ENCODE measurements around the gene TINCR.

The TINCR gene

GRCh38 chr19:5572556-5573286, 5.0 kb upstream of the TINCR start:
- Histone ChIP-seq H3K9ac (ENCODE audit: low read length) (no peak overlapping the region), H3K27me3 (replicated peaks; ENCODE audit: control insufficient read depth, insufficient read depth, low read length) (peaks cover 9% of the 10 kb centered on the region), H3K36me3 (ENCODE audit: control insufficient read depth, insufficient read depth, low read length, severe bottlenecking) (no peaks in the 10 kb centered on the region), H3K4me1 (ENCODE audit: control insufficient read depth, insufficient read depth, low read length) (peaks cover 9% of the 10 kb centered on the region), H3K9me3 (ENCODE audit: control insufficient read depth, low read length) (no peaks in the 10 kb centered on the region), H3K4me3 (ENCODE audit: low read length) (no peak overlapping the region)
- no peak for DNase-seq (ENCODE audit: low read depth)

GRCh38 chr19:5571777-5572176, 4.0 kb upstream of the TINCR start:
- Histone ChIP-seq H3K4me3 (ENCODE audit: low read length) (no peak overlapping the region), H3K4me1 (ENCODE audit: control insufficient read depth, insufficient read depth, low read length) (peaks cover 9% of the 10 kb centered on the region), H3K9ac (ENCODE audit: low read length) (no peak overlapping the region), H3K27me3 (replicated peaks; ENCODE audit: control insufficient read depth, insufficient read depth, low read length) (peaks cover 15% of the 10 kb centered on the region), H3K9me3 (ENCODE audit: control insufficient read depth, low read length) (no peaks in the 10 kb centered on the region), H3K36me3 (ENCODE audit: control insufficient read depth, insufficient read depth, low read length, severe bottlenecking) (no peaks in the 10 kb centered on the region)
- no peak for DNase-seq (ENCODE audit: low read depth)

GRCh38 chr19:5567970-5568407, 236 bp upstream of the TINCR start:
- H3K4me3 ChIP-seq (ENCODE audit: low read length) = peak overlapping the region; percentile 17
- DNase-seq (ENCODE audit: low read depth) = peak; percentile 15
- peaks cover 8% of the 10 kb centered on the region for H3K4me1 ChIP-seq (ENCODE audit: control insufficient read depth, insufficient read depth, low read length)

GRCh38 chr19:5564930-5565329, 2.8 kb downstream of the TINCR start:
- H3K9ac ChIP-seq (ENCODE audit: low read length) = no peak overlapping the region
- DNase-seq (ENCODE audit: low read depth) = no peak
- H3K27me3 ChIP-seq (replicated peaks; ENCODE audit: control insufficient read depth, insufficient read depth, low read length) = peaks cover 71% of the 10 kb centered on the region
- peaks cover 11% of the 10 kb centered on the region for H3K9me3 ChIP-seq (ENCODE audit: control insufficient read depth, low read length)
- no peak overlapping the region for H3K4me3 ChIP-seq (ENCODE audit: low read length)
- H3K4me1 ChIP-seq (ENCODE audit: control insufficient read depth, insufficient read depth, low read length) = peaks cover 2% of the 10 kb centered on the region
- no peaks in the 10 kb centered on the region for H3K36me3 ChIP-seq (ENCODE audit: control insufficient read depth, insufficient read depth, low read length, severe bottlenecking)

More at GRCh38 chr19:5567970-5568407, 236 bp upstream of the TINCR start:
- no peak overlapping the region for H3K9ac ChIP-seq (ENCODE audit: low read length)
- no peaks in the 10 kb centered on the region for H3K9me3 ChIP-seq (ENCODE audit: control insufficient read depth, low read length)
- no peaks in the 10 kb centered on the region for H3K36me3 ChIP-seq (ENCODE audit: control insufficient read depth, insufficient read depth, low read length, severe bottlenecking)
- H3K27me3 ChIP-seq (replicated peaks; ENCODE audit: control insufficient read depth, insufficient read depth, low read length) = peaks cover 45% of the 10 kb centered on the region

- H3K36me3 ChIP-seq (ENCODE audit: control insufficient read depth, insufficient read depth, low read length, severe bottlenecking) = no peaks in the 10 kb centered on the region
- peaks cover 11% of the 10 kb centered on the region for H3K9me3 ChIP-seq (ENCODE audit: control insufficient read depth, low read length)
- DNase-seq (ENCODE audit: low read depth) = peak; percentile 38
- H3K9ac ChIP-seq (ENCODE audit: low read length) = no peak overlapping the region
- peaks cover 72% of the 10 kb centered on the region for H3K27me3 ChIP-seq (replicated peaks; ENCODE audit: control insufficient read depth, insufficient read depth, low read length)
- no peak overlapping the region for H3K4me3 ChIP-seq (ENCODE audit: low read length)
- H3K4me1 ChIP-seq (ENCODE audit: control insufficient read depth, insufficient read depth, low read length) = peaks cover 4% of the 10 kb centered on the region
Measured at GRCh38 chr19:5563935-5564612, 3.7 kb downstream of the TINCR start.

- Histone ChIP-seq H3K9me3 (ENCODE audit: control insufficient read depth, low read length) (peaks cover 11% of the 10 kb centered on the region), H3K36me3 (ENCODE audit: control insufficient read depth, insufficient read depth, low read length, severe bottlenecking) (no peaks in the 10 kb centered on the region), H3K4me3 (ENCODE audit: low read length) (no peak overlapping the region), H3K27me3 (replicated peaks; ENCODE audit: control insufficient read depth, insufficient read depth, low read length) (peaks cover 79% of the 10 kb centered on the region), H3K4me1 (ENCODE audit: control insufficient read depth, insufficient read depth, low read length) (peaks cover 4% of the 10 kb centered on the region), H3K9ac (ENCODE audit: low read length) (no peak overlapping the region)
- DNase-seq (ENCODE audit: low read depth) = no peak
Measured at GRCh38 chr19:5563008-5563431, 4.7 kb downstream of the TINCR start.

GRCh38 chr19:5562280-5562679, 5.5 kb downstream of the TINCR start:
- DNase-seq (ENCODE audit: low read depth) = no peak
- H3K9me3 ChIP-seq (ENCODE audit: control insufficient read depth, low read length) = peaks cover 11% of the 10 kb centered on the region
- no peak overlapping the region for H3K9ac ChIP-seq (ENCODE audit: low read length)
- peaks cover 84% of the 10 kb centered on the region for H3K27me3 ChIP-seq (replicated peaks; ENCODE audit: control insufficient read depth, insufficient read depth, low read length)
- H3K4me1 ChIP-seq (ENCODE audit: control insufficient read depth, insufficient read depth, low read length) = peaks cover 11% of the 10 kb centered on the region
- no peaks in the 10 kb centered on the region for H3K36me3 ChIP-seq (ENCODE audit: control insufficient read depth, insufficient read depth, low read length, severe bottlenecking)
- H3K4me3 ChIP-seq (ENCODE audit: low read length) = no peak overlapping the region

GRCh38 chr19:5561559-5561958, 6.2 kb downstream of the TINCR start:
- H3K36me3 ChIP-seq (ENCODE audit: control insufficient read depth, insufficient read depth, low read length, severe bottlenecking) = no peaks in the 10 kb centered on the region
- H3K4me1 ChIP-seq (ENCODE audit: control insufficient read depth, insufficient read depth, low read length) = peaks cover 11% of the 10 kb centered on the region
- peaks cover 11% of the 10 kb centered on the region for H3K9me3 ChIP-seq (ENCODE audit: control insufficient read depth, low read length)
- H3K9ac ChIP-seq (ENCODE audit: low read length) = no peak overlapping the region
- peaks cover 84% of the 10 kb centered on the region for H3K27me3 ChIP-seq (replicated peaks; ENCODE audit: control insufficient read depth, insufficient read depth, low read length)
- DNase-seq (ENCODE audit: low read depth) = no peak
- no peak overlapping the region for H3K4me3 ChIP-seq (ENCODE audit: low read length)

- Histone ChIP-seq H3K9ac (ENCODE audit: low read length) (no peak overlapping the region), H3K36me3 (ENCODE audit: control insufficient read depth, insufficient read depth, low read length, severe bottlenecking) (no peaks in the 10 kb centered on the region), H3K9me3 (ENCODE audit: control insufficient read depth, low read length) (peaks cover 11% of the 10 kb centered on the region), H3K4me1 (ENCODE audit: control insufficient read depth, insufficient read depth, low read length) (peaks cover 11% of the 10 kb centered on the region), H3K4me3 (ENCODE audit: low read length) (no peak overlapping the region), H3K27me3 (replicated peaks; ENCODE audit: control insufficient read depth, insufficient read depth, low read length) (peaks cover 72% of the 10 kb centered on the region)
- no peak for DNase-seq (ENCODE audit: low read depth)
Measured at GRCh38 chr19:5560156-5560555, 7.6 kb downstream of the TINCR start.

- no peak for DNase-seq (ENCODE audit: low read depth)
- Histone ChIP-seq H3K36me3 (ENCODE audit: control insufficient read depth, insufficient read depth, low read length, severe bottlenecking) (no peaks in the 10 kb centered on the region), H3K4me1 (ENCODE audit: control insufficient read depth, insufficient read depth, low read length) (peaks cover 11% of the 10 kb centered on the region), H3K27me3 (replicated peaks; ENCODE audit: control insufficient read depth, insufficient read depth, low read length) (peaks cover 70% of the 10 kb centered on the region), H3K9me3 (ENCODE audit: control insufficient read depth, low read length) (peaks cover 11% of the 10 kb centered on the region), H3K9ac (ENCODE audit: low read length) (no peak overlapping the region), H3K4me3 (ENCODE audit: low read length) (no peak overlapping the region)
Measured at GRCh38 chr19:5559804-5560133, 8.0 kb downstream of the TINCR start.

GRCh38 chr19:5558101-5558621, 9.6 kb downstream of the TINCR start:
- Histone ChIP-seq H3K4me3 (ENCODE audit: low read length) (no peak overlapping the region), H3K4me1 (ENCODE audit: control insufficient read depth, insufficient read depth, low read length) (peaks cover 11% of the 10 kb centered on the region), H3K9me3 (ENCODE audit: control insufficient read depth, low read length) (peaks cover 11% of the 10 kb centered on the region), H3K9ac (ENCODE audit: low read length) (no peak overlapping the region), H3K36me3 (ENCODE audit: control insufficient read depth, insufficient read depth, low read length, severe bottlenecking) (no peaks in the 10 kb centered on the region), H3K27me3 (replicated peaks; ENCODE audit: control insufficient read depth, insufficient read depth, low read length) (peaks cover 67% of the 10 kb centered on the region)
- no peak for DNase-seq (ENCODE audit: low read depth)
